Ovary (tissue), 9 donors: ENCODE results near the gene GPS1. TPM values are rescaled to one million over a fixed set of nuclear protein-coding genes. Genes with fewer than 3 reads are reported as not detected.
A peak's percentile ranks its signal among the peaks of the same experiment; 100 is the strongest.

Experiments used
- DNase-seq, 5 donors: peaks; one replicate each; pipeline ENCODE4 v3.0.0-alpha.2; 2019 to 2020
- H3K27ac ChIP-seq, 2 donors: fragments of 200-600 bp; one replicate each; pipeline versions ENCODE4 v1.5.1 to v1.8.0; 2019 to 2022
- H3K27me3 ChIP-seq: fragments of 200-600 bp; one replicate; pipeline ENCODE4 v1.8.0; 2022
- H3K36me3 ChIP-seq: fragments of 200-600 bp; sonication (generic); one replicate; pipeline ENCODE4 v1.5.1; 2019
- H3K4me1 ChIP-seq: one replicate; pipeline ENCODE4 v1.8.1; 2013; ENCODE audit warnings: mild to moderate bottlenecking, moderate library complexity; ENCODE audit not compliant: insufficient read depth
- H3K4me3 ChIP-seq: fragments of 200-600 bp; sonication (generic); one replicate; pipeline ENCODE4 v1.5.1; 2017
- H3K9me3 ChIP-seq, 2 donors: fragments of 200-600 bp in 1 of 2; sonication (generic) in 1 of 2; one replicate each; pipeline versions ENCODE4 v1.5.1 to v1.8.1; 2013 to 2019; ENCODE audit warnings: mild to moderate bottlenecking in 1 of 2, moderate library complexity in 1 of 2
- CTCF ChIP-seq, 3 donors: fragments of 450-650 bp in 2 of 3; fragments of 200-600 bp in 1 of 3; IDR thresholded peaks; one replicate each; pipeline versions ENCODE4 v1.5.1 to v1.8.0; 2016 to 2022; ENCODE audit warnings: antibody characterized with exemption in 3 of 3, mild to moderate bottlenecking in 1 of 3
- EP300 ChIP-seq: sonication (generic); formaldehyde crosslinking; IDR thresholded peaks from one replicate; pipeline ENCODE4 v1.6.1; 2017; ENCODE audit warnings: antibody characterized with exemption
- POLR2A ChIP-seq: fragments of 450-650 bp; IDR thresholded peaks from one replicate; pipeline ENCODE4 v1.6.1; 2017; ENCODE audit warnings: antibody characterized with exemption, mild to moderate bottlenecking, moderate library complexity
- WGBS, 3 donors: extraction: QIAGEN DNeasy Blood & Tissue Kit in 1 of 3; methylation state at CpG; one replicate each; pipeline versions ENCODE4 v1.1.5 to v1.1.7; 2013 to 2017; 5-methylcytosine and 5-hydroxymethylcytosine counted together
- intact Hi-C, 4 donors: fragments of 100-400 bp; cut with DNase I; formaldehyde crosslinking; loops; one replicate each; pipeline versions ENCODE4 v1.11.0 to v1.15.1; 2022 to 2023
- polyA plus RNA-seq, 2 donors: library from polyadenylated mRNA; stranded (reverse); fragments of 200-250 nt in 1 of 2; fragments of 350-450 nt in 1 of 2; fragmentation: Illumina TruSeq in 1 of 2; extraction: RNeasy Lipid Tissue Mini Kit (QIAGEN cat#74804) in 1 of 2; gene quantifications; one replicate each; pipeline ENCODE4 v1.2.3, GENCODE V29; 2013 to 2014
- total RNA-seq, 7 donors: library from RNA; depleted of rRNA in 2 of 7; stranded (reverse); fragments of >200 nt in 2 of 7; fragmentation: NEBNext Ultra II Directional in 3 of 7; extraction: Animal tissue kit (Norgen Biotek cat#: 25700) in 3 of 7; gene quantifications; one replicate each; pipeline versions ENCODE4 v1.1.0 to v1.2.4, GENCODE V29; 2016 to 2023
- donor health status: DM: no; HTN: no; CAD: no; lungs with moderate emphysema.
- donor health status: DM: no; HTN: no; CAD: no.
- donor health status: Bipolar disorder and iron deficiency.
- donor health status: DM: yes; HTN: yes; CAD: no.
- donor health status: DM: no; HTN: no; CAD: no.
- donor health status: DM: yes; HTN: yes; CAD: no.

Gene GPS1
- total and polyA plus RNA-seq, 9 donors, result 12.4 to 96.2 (median 77.8) TPM

GRCh38 chr17:82050761-82051641 lies 697 bp upstream of the GPS1 start:
- Histone ChIP-seq H3K27me3 (no peaks in the 10 kb centered on the region), H3K27ac (peak overlapping the region; percentile 36 to 75), H3K9me3 (no peaks in the 10 kb centered on the region), H3K4me1 (peaks cover 9% of the 10 kb centered on the region), H3K36me3 (no peaks in the 10 kb centered on the region), H3K4me3 (peak overlapping the region; percentile 59)
- 9 to 19% (median 12%) methylated on average over 41 to 79 of the region's 79 CpGs for WGBS, 3 donors
- DNase-seq, result peak in 3 of 5 donors; percentile 21 to 29 (median 27)
- intact Hi-C loops, result loop anchor here in 1 of 4 donors (10.0 kb wide), 1 partner anchor 56 kb away; no protein-coding TSS in a partner anchor
- TF ChIP-seq EP300 (no peak), POLR2A (no peak), CTCF (IDR thresholded peaks at IDR 0.05) (no peak)

- DNase-seq, result peak in 1 of 5 donors; percentile 15
- TF ChIP-seq CTCF (IDR thresholded peaks at IDR 0.05) (no peak), POLR2A (no peak), EP300 (no peak)
- intact Hi-C loops, result loop anchor here in 1 of 4 donors (10.0 kb wide), 1 partner anchor 58 kb away; no protein-coding TSS in a partner anchor
- no peak overlapping the region for H3K27ac ChIP-seq
- no peaks in the 10 kb centered on the region for H3K36me3 ChIP-seq
- H3K4me3 ChIP-seq, result peak overlapping the region; percentile 59
- 16 to 29% (median 18%) methylated on average over 16 to 19 of the region's 19 CpGs for WGBS, 3 donors
- peaks cover 9% of the 10 kb centered on the region for H3K4me1 ChIP-seq
- H3K9me3 ChIP-seq, result no peaks in the 10 kb centered on the region
- H3K27me3 ChIP-seq, result no peaks in the 10 kb centered on the region
Measured at GRCh38 chr17:82052638-82053059, 951 bp downstream of the GPS1 start.

GRCh38 chr17:82053130-82053529 lies 1.4 kb downstream of the GPS1 start:
- H3K27me3 ChIP-seq, result no peaks in the 10 kb centered on the region
- H3K27ac ChIP-seq, result no peak overlapping the region
- H3K36me3 ChIP-seq, result no peaks in the 10 kb centered on the region
- peak in 2 of 5 donors; percentile 16 to 23 for DNase-seq
- intact Hi-C loops, result loop anchor here in 1 of 4 donors (10.0 kb wide), 1 partner anchor 58 kb away; no protein-coding TSS in a partner anchor
- 76 to 90% (median 83%) methylated on average over 19 of the region's 19 CpGs for WGBS, 3 donors
- H3K9me3 ChIP-seq, result no peaks in the 10 kb centered on the region
- TF ChIP-seq EP300, result no peak
- TF ChIP-seq CTCF (IDR thresholded peaks at IDR 0.05), result no peak
- no peak for TF ChIP-seq POLR2A
- peaks cover 9% of the 10 kb centered on the region for H3K4me1 ChIP-seq
- peak overlapping the region; percentile 59 for H3K4me3 ChIP-seq

GRCh38 chr17:82053556-82054263 lies 2.0 kb downstream of the GPS1 start:
- intact Hi-C loops, result loop anchor here in 1 of 4 donors (10.0 kb wide), 1 partner anchor 59 kb away; no protein-coding TSS in a partner anchor
- H3K9me3 ChIP-seq, result no peaks in the 10 kb centered on the region
- WGBS, 3 donors, result 88 to 91% (median 90%) methylated on average over 26 to 28 of the region's 28 CpGs
- no peak overlapping the region for H3K4me3 ChIP-seq
- peaks cover 9% of the 10 kb centered on the region for H3K4me1 ChIP-seq
- H3K27ac ChIP-seq, result no peak overlapping the region
- peak in 2 of 5 donors; percentile 12 to 17 for DNase-seq
- H3K27me3 ChIP-seq, result no peaks in the 10 kb centered on the region
- H3K36me3 ChIP-seq, result no peaks in the 10 kb centered on the region
- TF ChIP-seq POLR2A (no peak), CTCF (IDR thresholded peaks at IDR 0.05) (no peak), EP300 (no peak)
